Activated naive CD8-positive, alpha-beta T cell treated with anti-CD3 and anti-CD28 coated beads for 36 hours (primary cell): ENCODE data around the gene RETN. TPM values are rescaled to one million over a fixed set of nuclear protein-coding genes. Genes with fewer than 3 reads are reported as not detected.

Source experiments
- DNase-seq: peaks from one replicate; pipeline ENCODE4 v3.0.0; 2021
- H3K27ac Mint-ChIP-seq: one replicate; pipeline ENCODE4 v1.8.0; 2022; ENCODE audit warnings: mild to moderate bottlenecking, moderate library complexity, mixed read lengths
- H3K27me3 Mint-ChIP-seq: one replicate; pipeline ENCODE4 v1.8.0; 2022; ENCODE audit warnings: mild to moderate bottlenecking, mixed read lengths
- H3K36me3 Mint-ChIP-seq: one replicate; pipeline ENCODE4 v1.8.0; 2021; ENCODE audit warnings: mild to moderate bottlenecking, mixed read lengths
- H3K4me1 Mint-ChIP-seq: one replicate; pipeline ENCODE4 v1.8.0; 2021; ENCODE audit warnings: mixed read lengths
- H3K4me3 Mint-ChIP-seq: one replicate; pipeline ENCODE4 v1.8.0; 2022; ENCODE audit warnings: mild to moderate bottlenecking, moderate library complexity, mixed read lengths
- H3K9me3 Mint-ChIP-seq: one replicate; pipeline ENCODE4 v1.8.0; 2022; ENCODE audit warnings: mixed read lengths
- total RNA-seq, 2 experiments: library from RNA; stranded (reverse); gene quantifications; one replicate each; pipeline ENCODE4 v1.2.3, GENCODE V29; 2021

RETN gene, protein sequence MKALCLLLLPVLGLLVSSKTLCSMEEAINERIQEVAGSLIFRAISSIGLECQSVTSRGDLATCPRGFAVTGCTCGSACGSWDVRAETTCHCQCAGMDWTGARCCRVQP
- total RNA-seq = not detected

DNA sequence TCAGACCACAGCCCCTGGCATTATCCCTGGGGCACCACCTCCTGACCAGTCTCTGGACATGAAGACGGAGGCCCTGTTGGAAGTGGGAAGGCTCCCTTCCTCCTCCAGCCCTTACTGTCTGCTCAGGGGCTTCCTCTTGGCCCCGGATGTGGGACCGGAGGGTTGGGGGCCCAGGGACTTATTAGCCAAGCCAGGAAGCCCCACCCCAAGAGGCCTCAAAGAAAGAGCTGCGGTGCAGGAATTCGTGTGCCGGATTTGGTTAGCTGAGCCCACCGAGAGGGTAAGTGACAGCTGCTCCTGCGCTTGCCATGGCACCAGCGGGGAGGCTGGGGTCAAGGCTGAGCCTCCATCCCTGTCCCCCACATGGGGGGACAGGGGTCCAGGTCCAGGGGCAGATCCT is at the start of gene RETN:
TSS of gene RETN (plus strand) at position 208 of the 400 bp plus-strand sequence. CDS start 278 bp downstream, outside the sequence.
- peaks cover 35% of the 10 kb centered on the region for H3K27me3 Mint-ChIP-seq
- peaks cover 12% of the 10 kb centered on the region for H3K4me1 Mint-ChIP-seq
- H3K9me3 Mint-ChIP-seq = no peaks in the 10 kb centered on the region
- no peak for DNase-seq
- H3K36me3 Mint-ChIP-seq = no peaks in the 10 kb centered on the region
- H3K4me3 Mint-ChIP-seq = peak within 1 kb of the TSS; percentile 15
- H3K27ac Mint-ChIP-seq = no peak within 1 kb of the TSS

DNA sequence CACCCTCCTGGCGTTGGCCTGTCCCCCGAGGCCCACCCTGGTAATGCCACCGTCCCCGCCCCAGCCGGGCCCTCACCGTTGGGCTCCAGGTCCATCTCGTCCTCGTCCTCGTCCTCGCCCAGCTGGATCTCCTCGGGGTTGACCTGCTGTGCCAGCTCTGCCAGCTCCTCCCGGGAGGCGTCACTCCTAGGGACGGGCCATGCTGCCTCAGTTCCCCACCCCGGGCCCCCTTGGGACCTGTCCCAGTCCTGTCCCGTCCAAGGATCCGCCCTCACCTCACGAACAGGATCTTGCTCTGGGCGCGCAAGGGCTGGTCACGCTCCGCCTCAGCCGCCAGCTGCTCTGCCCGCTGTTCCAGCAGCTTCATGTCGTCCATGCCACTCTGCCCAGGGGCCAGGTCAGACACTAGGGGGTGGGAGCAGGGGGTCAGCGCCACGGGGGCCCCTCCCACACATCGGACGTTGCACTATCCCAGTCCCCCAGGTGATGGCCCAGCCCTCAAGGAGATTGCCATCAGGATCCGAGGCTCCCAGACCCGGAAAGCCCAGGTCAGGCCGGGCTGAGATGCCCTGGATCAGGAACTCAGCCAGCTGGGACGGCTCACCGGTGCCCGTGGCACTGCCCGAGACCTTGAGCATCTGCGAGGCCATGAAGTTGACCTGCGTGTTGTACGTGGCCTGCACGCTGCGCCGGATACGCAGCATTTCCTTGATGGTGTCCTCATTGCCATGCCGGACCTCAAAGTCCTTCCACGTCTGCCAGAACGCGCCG is 49.0 kb upstream of the RETN start:
- H3K36me3 Mint-ChIP-seq = peaks cover 14% of the 10 kb centered on the region
- no peaks in the 10 kb centered on the region for H3K27me3 Mint-ChIP-seq
- no peaks in the 10 kb centered on the region for H3K4me1 Mint-ChIP-seq
- H3K9me3 Mint-ChIP-seq = no peaks in the 10 kb centered on the region
- DNase-seq = no peak
- H3K4me3 Mint-ChIP-seq = no peak overlapping the region
- no peak overlapping the region for H3K27ac Mint-ChIP-seq

DNA sequence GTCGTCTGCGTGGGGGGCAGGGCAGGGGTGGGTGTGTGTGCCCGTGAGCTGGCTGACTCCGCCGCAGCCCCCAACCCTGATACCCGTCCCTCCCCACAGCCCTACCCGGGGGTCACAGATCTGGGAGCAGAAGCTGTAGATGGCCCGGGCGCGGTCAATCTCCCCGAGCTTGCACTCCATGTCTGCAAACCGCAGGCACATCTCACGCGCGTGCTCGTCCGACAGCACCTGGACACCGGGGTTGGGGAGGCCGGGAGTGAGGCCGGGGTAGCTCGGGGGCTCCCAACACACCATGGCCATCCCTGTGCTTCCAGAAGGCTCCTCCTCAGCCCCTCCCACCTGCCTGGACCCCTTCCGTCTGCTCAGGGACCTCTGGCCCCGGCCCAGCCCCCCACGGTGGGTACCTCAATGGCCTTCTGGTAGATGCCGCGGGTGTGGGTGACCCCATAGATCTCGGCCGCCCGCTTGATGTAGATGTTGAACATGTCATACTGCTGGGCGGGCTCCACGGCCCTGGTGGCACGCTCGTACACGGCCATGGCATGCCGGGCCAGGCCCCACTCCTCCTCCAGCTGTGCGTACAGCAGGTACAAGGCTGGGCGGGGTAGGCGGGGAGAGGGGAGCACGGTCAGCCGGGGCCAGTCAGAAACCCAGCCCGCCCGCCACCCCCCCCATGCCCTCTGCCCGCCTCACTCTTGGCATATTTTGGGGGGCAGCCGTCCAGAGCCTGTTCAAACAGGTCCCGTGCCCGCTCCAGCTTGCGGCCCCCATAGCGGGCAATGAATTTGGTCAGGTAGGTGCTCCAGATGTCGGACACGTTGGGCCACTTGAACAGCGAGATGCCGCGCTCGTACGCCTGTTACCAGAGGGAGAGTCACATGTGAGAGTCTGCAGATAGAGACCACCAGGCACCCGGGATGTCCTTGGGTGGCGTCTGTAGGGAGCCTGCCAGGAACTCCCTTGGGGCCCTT is 48.1 kb upstream of the RETN start:
- no peaks in the 10 kb centered on the region for H3K27me3 Mint-ChIP-seq
- H3K36me3 Mint-ChIP-seq = peaks cover 14% of the 10 kb centered on the region
- DNase-seq = no peak
- no peak overlapping the region for H3K4me3 Mint-ChIP-seq
- H3K9me3 Mint-ChIP-seq = no peaks in the 10 kb centered on the region
- no peaks in the 10 kb centered on the region for H3K4me1 Mint-ChIP-seq
- no peak overlapping the region for H3K27ac Mint-ChIP-seq

DNA sequence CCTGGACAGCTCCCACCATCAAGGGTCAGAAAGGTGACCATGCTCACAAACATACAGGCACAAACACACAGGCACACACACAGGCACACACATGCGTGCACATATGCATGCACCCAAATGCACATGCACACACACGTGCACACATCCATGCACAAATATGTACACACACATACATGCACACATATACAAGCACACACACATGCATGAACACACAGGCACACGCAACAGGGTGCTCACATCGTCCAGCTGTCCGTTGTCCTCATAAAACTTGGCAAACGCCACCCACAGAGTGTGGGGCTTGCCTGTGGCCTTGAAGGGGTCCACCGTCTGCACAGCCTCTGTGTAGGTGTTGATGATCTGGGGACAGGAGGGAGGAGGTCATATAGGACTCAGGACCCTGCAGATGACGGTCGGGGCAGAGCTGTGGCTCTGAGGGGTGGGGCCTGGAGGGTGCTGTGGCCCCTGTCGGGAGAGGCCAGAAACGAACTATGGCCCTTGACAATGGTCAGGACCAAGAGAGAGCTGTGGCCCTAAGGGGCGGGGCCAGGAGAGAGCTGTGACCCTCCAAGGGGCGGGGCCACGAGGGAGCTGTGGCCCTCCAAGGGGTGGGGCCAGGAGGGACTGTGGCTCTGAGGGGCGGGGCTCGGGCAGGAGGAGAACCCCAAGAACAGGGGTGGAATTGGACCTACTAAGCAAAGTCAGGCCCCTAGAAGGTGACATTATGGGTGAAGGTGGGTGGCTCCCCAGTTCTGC is 45.7 kb upstream of the RETN start:
- Mint-ChIP-seq H3K4me3 (no peak overlapping the region), H3K27ac (no peak overlapping the region), H3K36me3 (peaks cover 12% of the 10 kb centered on the region), H3K9me3 (no peaks in the 10 kb centered on the region), H3K4me1 (peaks cover 3% of the 10 kb centered on the region), H3K27me3 (no peaks in the 10 kb centered on the region)
- peak; percentile 33 for DNase-seq

DNA sequence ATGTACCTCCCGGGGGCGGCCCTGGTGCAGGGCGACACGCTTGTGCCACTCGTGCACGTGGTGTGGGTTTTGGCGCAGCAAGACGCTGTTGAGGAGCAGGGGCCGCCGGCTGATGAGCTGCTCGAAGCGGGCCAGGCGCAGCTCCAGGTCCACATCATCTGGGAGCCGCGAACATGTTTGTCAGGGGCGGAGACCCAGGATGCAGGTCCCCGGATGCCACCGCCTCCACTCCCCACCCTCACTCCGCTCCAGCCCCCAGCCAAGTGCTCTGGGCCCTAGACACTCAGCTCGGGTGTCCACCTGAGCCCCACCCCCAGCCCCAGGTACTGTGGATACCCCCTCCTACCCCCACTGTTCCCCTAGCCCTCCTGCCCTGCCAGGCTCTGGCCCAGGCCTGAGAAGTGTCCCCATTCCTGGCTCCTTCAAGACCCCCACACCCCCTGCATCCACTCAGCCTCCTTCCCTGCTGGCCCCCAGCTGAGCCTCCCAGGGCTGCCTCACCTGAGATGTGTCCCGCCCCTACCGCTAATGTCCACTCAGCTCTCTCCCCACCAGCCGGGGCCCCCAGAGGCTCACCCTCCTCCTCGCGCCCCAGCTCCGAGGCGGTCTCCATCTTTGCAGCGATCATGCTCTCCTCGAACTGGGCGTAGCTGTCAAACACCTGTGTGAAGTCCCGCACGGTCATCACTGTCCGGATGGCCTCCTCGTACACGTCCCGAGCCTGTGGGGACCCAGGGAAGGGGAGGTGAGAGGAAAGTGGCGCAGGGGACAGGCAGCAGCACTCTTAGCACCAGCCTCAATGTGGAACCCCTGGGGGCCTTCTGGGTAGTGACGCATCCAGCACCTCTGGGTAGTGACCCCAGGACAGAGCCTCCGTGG is 44.9 kb upstream of the RETN start:
- no peaks in the 10 kb centered on the region for H3K27me3 Mint-ChIP-seq
- peaks cover 9% of the 10 kb centered on the region for H3K4me1 Mint-ChIP-seq
- no peak overlapping the region for H3K27ac Mint-ChIP-seq
- peaks cover 5% of the 10 kb centered on the region for H3K36me3 Mint-ChIP-seq
- no peak overlapping the region for H3K4me3 Mint-ChIP-seq
- no peaks in the 10 kb centered on the region for H3K9me3 Mint-ChIP-seq
- no peak for DNase-seq

DNA sequence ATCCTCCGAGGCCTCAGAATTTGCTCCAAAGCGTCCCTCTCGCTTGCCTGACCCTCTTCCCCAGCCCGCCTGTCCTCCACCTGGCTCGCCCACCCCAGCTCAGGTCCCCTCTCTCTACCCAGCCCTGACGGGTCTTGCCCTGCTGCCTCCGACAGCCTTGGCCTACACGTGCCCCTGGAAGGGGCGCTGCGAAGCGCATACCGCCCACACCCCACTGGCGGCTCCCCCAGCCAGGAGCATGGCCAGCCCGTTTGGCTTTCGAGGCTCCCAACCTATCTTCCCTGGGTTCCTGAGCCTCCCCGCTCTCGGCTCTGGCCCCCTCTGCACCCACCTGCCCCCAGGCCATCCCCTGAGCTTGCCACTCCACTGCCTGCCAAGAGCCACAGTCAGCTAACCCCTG is 44.0 kb upstream of the RETN start:
- H3K27ac Mint-ChIP-seq = no peak overlapping the region
- no peaks in the 10 kb centered on the region for H3K27me3 Mint-ChIP-seq
- peaks cover 10% of the 10 kb centered on the region for H3K4me1 Mint-ChIP-seq
- no peak overlapping the region for H3K4me3 Mint-ChIP-seq
- H3K9me3 Mint-ChIP-seq = no peaks in the 10 kb centered on the region
- no peak for DNase-seq
- peaks cover 9% of the 10 kb centered on the region for H3K36me3 Mint-ChIP-seq

DNA sequence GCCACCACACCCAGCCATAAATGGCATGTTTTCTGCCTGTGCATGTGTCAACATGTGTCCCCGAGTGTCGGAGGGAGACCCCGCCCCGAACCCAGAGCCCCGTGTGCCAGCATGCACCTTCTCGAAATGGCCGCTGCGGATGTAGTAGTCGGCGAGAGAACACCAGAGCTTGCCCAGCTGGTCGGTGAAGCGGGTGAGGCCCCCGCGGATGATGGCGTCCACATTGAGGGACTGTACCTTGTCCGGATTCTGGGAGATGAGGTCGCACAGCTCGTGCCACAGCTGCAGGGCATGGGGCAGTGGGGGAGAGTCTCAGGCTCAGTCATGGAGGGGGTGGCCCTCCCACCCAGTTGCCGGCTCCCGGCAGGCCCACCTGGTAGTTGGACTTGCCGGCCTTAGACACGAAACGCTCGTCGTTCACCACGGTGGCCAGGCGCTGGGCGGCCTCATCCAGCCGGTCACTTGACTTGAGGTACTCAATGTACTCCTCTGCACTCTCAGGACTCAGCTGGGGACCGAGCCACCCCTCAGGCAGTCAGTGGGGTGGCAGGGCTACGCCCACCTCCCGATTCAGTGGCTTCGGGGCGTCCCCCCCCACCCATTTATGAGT is 43.0 kb upstream of the RETN start:
- H3K4me1 Mint-ChIP-seq = peaks cover 17% of the 10 kb centered on the region
- H3K4me3 Mint-ChIP-seq = no peak overlapping the region
- H3K27ac Mint-ChIP-seq = no peak overlapping the region
- no peaks in the 10 kb centered on the region for H3K9me3 Mint-ChIP-seq
- H3K36me3 Mint-ChIP-seq = peaks cover 9% of the 10 kb centered on the region
- DNase-seq = no peak
- no peaks in the 10 kb centered on the region for H3K27me3 Mint-ChIP-seq

DNA sequence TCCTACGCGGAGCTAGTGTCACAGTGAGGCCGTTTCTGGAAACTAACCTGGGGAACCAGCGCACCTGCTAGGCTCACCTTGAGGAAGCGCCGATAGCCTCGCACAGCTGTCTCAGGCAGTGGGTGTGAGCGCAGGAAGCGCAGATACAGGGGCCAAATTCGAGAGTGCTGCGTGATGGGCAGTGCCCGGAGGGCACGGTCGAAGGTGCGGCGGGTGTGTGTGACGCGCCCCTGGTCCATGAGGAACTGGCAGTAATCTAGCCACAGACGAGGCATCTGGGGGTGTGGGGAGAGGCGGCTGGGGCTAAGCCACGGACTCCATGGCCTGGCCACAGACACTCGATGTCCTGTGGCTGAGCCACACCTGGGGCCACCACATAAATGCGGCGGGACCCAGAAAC is 41.7 kb upstream of the RETN start:
- Mint-ChIP-seq H3K27me3 (no peaks in the 10 kb centered on the region), H3K27ac (no peak overlapping the region), H3K4me1 (peaks cover 24% of the 10 kb centered on the region), H3K9me3 (no peaks in the 10 kb centered on the region), H3K4me3 (no peak overlapping the region), H3K36me3 (peaks cover 9% of the 10 kb centered on the region)
- DNase-seq = no peak

DNA sequence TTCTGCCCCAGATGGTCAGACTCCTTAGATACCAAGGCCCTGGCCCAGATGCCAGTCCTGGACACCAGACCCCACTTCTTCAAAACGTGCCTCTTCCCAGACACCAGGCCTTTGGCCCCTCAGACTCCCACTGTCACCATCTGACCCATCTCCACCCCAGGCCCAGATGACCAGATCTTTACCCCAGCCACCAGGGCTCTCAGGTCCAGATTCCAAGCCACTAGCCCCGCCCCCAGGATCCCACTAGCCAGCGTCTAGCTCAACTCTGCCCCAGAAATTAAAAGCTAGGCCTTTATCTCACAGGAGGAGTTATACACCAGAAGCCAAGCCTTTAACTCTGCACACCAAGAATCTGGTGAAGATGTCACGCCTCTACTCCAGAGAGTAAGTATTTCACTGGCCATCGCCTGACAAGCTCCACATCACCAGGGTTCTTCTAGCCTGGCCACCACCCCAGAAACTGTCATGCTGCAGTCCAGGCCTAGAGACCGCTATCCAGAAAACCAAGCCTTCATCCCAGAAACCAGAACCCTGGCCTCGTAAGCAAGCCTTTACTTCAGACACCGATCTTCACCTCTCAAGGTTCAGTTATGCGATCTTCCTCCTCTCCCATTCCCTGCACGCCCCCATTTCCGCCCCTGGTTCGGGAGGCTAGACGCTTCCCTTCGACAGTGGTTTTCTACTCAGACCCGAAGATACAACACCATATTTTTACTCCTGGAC is 40.1 kb upstream of the RETN start:
- peaks cover 6% of the 10 kb centered on the region for H3K36me3 Mint-ChIP-seq
- H3K27me3 Mint-ChIP-seq = no peaks in the 10 kb centered on the region
- peaks cover 24% of the 10 kb centered on the region for H3K4me1 Mint-ChIP-seq
- peak overlapping the region; percentile 94 for H3K27ac Mint-ChIP-seq
- H3K4me3 Mint-ChIP-seq = peak overlapping the region; percentile 94
- no peaks in the 10 kb centered on the region for H3K9me3 Mint-ChIP-seq
- no peak for DNase-seq

DNA sequence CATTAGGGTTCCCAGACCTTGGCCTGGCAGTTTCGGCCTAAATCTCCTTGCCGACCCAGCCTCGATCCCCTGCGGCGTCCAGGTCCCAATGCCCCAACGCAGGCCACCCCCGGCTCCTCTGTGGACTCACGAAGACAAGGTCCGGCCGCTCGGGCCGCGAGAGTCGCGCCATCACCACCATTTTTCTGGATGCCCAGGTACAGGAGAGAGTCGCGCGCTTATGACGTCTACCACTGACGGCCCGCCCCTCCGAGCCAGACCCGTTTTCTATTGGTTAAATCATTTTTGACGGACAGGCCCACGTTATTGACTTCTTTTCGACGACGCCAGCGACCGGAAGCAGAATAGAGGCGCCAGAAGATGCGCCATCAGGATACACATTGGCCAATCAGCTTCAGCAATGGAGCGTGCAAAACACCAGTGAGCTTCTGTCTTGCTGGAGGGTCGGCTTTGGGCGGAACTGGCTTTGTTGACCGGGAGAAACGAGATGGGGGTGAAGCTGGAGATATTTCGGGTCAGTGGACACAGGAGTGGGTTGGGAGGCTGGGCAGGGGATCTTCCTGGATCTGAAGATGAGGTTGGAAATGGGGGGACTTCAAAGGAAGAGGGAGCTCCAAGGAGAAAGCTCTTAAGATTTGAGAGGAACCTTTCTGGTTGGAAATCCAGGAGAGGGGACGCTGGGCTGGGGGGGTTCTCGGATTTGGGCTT is 39.3 kb upstream of the RETN start, which contains the start of the genes PET100 and XAB2:
TSS of gene PET100 (plus strand) at position 447 of the 708 bp plus-strand sequence. CDS start at position 488, 41 bp downstream.
TSS of gene XAB2 (minus strand) at position 199 of the 708 bp plus-strand sequence. CDS start at position 181, 18 bp downstream.
- peak within 1 kb of the TSS; percentile 94 for H3K4me3 Mint-ChIP-seq
- no peaks in the 10 kb centered on the region for H3K27me3 Mint-ChIP-seq
- DNase-seq = peak; percentile 92
- peak within 1 kb of the TSS; percentile 94 for H3K27ac Mint-ChIP-seq
- H3K9me3 Mint-ChIP-seq = no peaks in the 10 kb centered on the region
- H3K36me3 Mint-ChIP-seq = peaks cover 6% of the 10 kb centered on the region
- peaks cover 24% of the 10 kb centered on the region for H3K4me1 Mint-ChIP-seq

DNA sequence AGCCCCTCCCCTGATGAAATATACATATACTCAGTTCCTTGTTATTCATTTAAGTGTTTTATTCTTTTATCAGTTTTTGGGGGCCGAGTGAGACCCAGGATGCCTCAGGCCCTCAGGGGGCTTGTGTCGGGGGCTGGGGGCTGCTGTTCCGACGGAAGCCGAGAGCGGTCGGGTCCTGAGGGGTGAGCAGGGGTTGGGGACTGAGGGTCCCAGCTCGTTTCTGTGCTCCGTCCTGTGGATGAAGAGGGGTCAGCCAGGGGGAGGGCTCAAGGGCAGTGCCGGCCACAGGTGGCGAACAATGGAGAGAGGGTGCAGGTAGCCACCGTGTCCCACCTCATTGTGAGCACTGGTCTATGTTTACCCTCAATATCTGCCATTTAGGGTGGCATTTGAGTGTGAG is 37.3 kb upstream of the RETN start:
- DNase-seq = no peak
- Mint-ChIP-seq H3K9me3 (no peaks in the 10 kb centered on the region), H3K27me3 (no peaks in the 10 kb centered on the region), H3K4me3 (no peak overlapping the region), H3K36me3 (peaks cover 6% of the 10 kb centered on the region), H3K4me1 (peaks cover 24% of the 10 kb centered on the region), H3K27ac (no peak overlapping the region)

DNA sequence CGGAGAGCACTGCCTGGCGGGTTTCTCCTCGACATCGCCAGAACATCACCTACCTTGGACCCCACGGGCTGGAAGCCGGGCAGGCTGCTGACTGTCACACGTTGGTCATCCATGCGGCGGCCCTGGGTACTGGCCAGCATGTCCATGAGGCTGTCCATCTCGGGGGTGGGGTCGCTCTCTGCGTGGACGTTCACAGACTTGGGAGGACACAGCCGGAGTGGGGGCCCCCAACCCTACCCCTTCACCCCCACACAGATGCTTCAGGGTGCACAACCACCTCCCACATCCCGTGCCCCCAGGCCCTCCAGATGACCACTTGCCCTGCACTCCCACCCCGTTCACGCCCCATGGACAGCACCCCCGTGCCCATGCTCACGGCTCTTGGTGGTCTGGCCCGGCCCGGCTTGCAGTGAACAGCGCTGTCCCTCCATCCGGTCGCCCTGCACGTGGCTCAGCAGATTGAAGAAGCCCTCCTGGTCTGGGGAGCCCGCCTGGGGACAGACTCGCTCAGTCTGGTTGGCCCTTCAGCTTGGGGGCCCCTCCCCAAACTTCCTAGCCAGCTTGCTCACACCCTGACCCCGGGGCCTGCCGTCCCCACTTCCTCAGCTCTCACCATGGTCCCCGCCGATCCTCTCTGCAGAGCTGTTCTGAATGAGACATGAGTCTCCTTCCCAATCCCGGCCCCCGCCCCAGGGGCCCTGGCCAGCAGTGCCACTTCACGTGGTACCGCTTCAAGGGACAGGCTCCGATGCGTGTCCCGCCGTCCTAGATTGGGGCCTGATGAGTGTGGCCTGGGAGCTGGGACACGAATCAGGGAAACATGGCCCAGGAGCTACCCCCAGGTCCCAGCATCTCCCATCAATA is 36.3 kb upstream of the RETN start:
- Mint-ChIP-seq H3K27ac (no peak overlapping the region), H3K36me3 (peaks cover 4% of the 10 kb centered on the region), H3K9me3 (no peaks in the 10 kb centered on the region), H3K4me3 (no peak overlapping the region), H3K27me3 (no peaks in the 10 kb centered on the region), H3K4me1 (peaks cover 26% of the 10 kb centered on the region)
- DNase-seq = no peak
